K562 (cell line): ENCODE measurements around the gene ZNF330. TPM values are rescaled to one million over a fixed set of nuclear protein-coding genes. Genes with fewer than 3 reads are reported as not detected.

Source experiments
- CREBBP ChIP-seq: IDR thresholded peaks from one replicate; pipeline ENCODE4 v1.6.1; 2012; ENCODE audit warnings: low read depth, mild to moderate bottlenecking, control low read depth, inconsistent platforms, low read length
- DACH1 ChIP-seq: fragments of 450-650 bp; IDR thresholded peaks from 2 replicates; pipeline ENCODE4 v1.6.1; 2018; ENCODE audit not compliant: partially characterized antibody
- IFI16 ChIP-seq: fragments of 250-450 bp; sonication (Bioruptor Pico); IDR thresholded peaks from 2 replicates; pipeline ENCODE4 v2.1.2; 2022; ENCODE audit warnings: mild to moderate bottlenecking, inconsistent platforms
- KAT2B ChIP-seq: IDR thresholded peaks from one replicate; pipeline ENCODE4 v1.6.1; 2012; ENCODE audit warnings: low read depth, mild to moderate bottlenecking, control low read depth, inconsistent platforms, low read length, moderate library complexity
- KLF13 ChIP-seq: fragments of 450-650 bp; IDR thresholded peaks from 2 replicates; pipeline ENCODE4 v1.6.1; 2016; ENCODE audit warnings: missing genetic modification characterization, low read depth, mild to moderate bottlenecking, missing compliant biosample characterization, moderate library complexity, borderline replicate concordance
- MAFF ChIP-seq: IDR thresholded peaks from 2 replicates; pipeline ENCODE4 v1.6.1; 2012; ENCODE audit warnings: low read length, improper control_type of control experiment
- MIER1 ChIP-seq: fragments of 450-650 bp; IDR thresholded peaks from 2 replicates; pipeline ENCODE4 v1.6.1; 2016; ENCODE audit warnings: antibody characterized with exemption, mild to moderate bottlenecking, low read depth
- MTA2 ChIP-seq: fragments of 450-650 bp; IDR thresholded peaks from 2 replicates; pipeline ENCODE4 v1.6.1; 2016; ENCODE audit warnings: low read depth
- PHB2 ChIP-seq: fragments of 450-650 bp; IDR thresholded peaks from 2 replicates; pipeline ENCODE4 v1.6.1; 2017; ENCODE audit warnings: low read depth
- PHF8 ChIP-seq: fragments of 200-600 bp; sonication (generic); IDR thresholded peaks from 2 replicates; pipeline ENCODE4 v1.6.1; 2012; ENCODE audit warnings: mixed run types, mild to moderate bottlenecking, inconsistent platforms, low read length, moderate library complexity, borderline replicate concordance
- RUNX1 ChIP-seq: sonication (generic); IDR thresholded peaks from 2 replicates; pipeline ENCODE4 v1.6.1; 2016; ENCODE audit warnings: antibody characterized with exemption, low read depth
- STAT5A ChIP-seq: IDR thresholded peaks from 2 replicates; pipeline ENCODE4 v1.6.1; 2012; ENCODE audit warnings: low read length, inconsistent platforms, borderline replicate concordance
- THRAP3 ChIP-seq: fragments of 450-650 bp; IDR thresholded peaks from 2 replicates; pipeline ENCODE4 v1.6.1; 2016; ENCODE audit warnings: mild to moderate bottlenecking, inconsistent platforms, borderline replicate concordance
- ZNF121 ChIP-seq: sonication (generic); formaldehyde crosslinking; conservative IDR thresholded peaks from 2 replicates; pipeline ENCODE4 v1.8.0; 2022; ENCODE audit warnings: missing genetic modification reagents
- ZNF134 ChIP-seq: fragments of 250-450 bp; sonication (Bioruptor Pico); conservative IDR thresholded peaks from 2 replicates; pipeline ENCODE4 v1.4.0; 2020
- ZNF707 ChIP-seq: fragments of 250-450 bp; sonication (Bioruptor Pico); conservative IDR thresholded peaks from 2 replicates; pipeline ENCODE4 v1.8.0; 2022; ENCODE audit warnings: inconsistent platforms, mild to moderate bottlenecking, moderate library complexity
- ZSCAN29 ChIP-seq: fragments of 450-650 bp; IDR thresholded peaks from 2 replicates; pipeline ENCODE4 v1.6.1; 2017
- polyA plus RNA-seq, 8 experiments: library from polyadenylated mRNA; depleted of rRNA in 4 of 8; stranded (reverse) in 5 of 8; unstranded in 3 of 8; fragments of >200 nt; fragmentation: Nextera tagmentation in 2 of 8; fragmentation: Illumina TruSeq in 1 of 8; extraction: Ambion mirVana in 2 of 8; extraction: Trizol in 1 of 8; gene quantifications; 2 replicates each; pipeline versions ENCODE4 v1.2.1 to v1.2.3, GENCODE V29; 2011 to 2014; ENCODE audit warnings: inconsistent platforms in 1 of 8, missing spikeins in 1 of 8
- total RNA-seq, 7 experiments: library from RNA; depleted of rRNA in 6 of 7; stranded (reverse); fragments of >200 nt in 6 of 7; fragmentation: Illumina TruSeq in 2 of 7; extraction: Trizol in 2 of 7; gene quantifications; 2 replicates each; pipeline versions ENCODE4 v1.2.1 to v1.2.3, GENCODE V29; 2011 to 2021; ENCODE audit warnings: low replicate concordance in 1 of 7
- TF ChIP-seq, protein P1 (sequence below): fragments of 450-650 bp; IDR thresholded peaks from 2 replicates; pipeline ENCODE4 v1.6.1; 2016; ENCODE audit warnings: missing biosample characterization, missing genetic modification characterization
- TF ChIP-seq, protein P2 (sequence below), 3 experiments: IDR thresholded peaks in 2 of 3; conservative IDR thresholded peaks in 1 of 3; 2 replicates each; pipeline ENCODE4 v1.5.1; 2011 to 2012; ENCODE audit warnings: low read length in 3 of 3, mild to moderate bottlenecking in 3 of 3, control low read depth in 2 of 3, improper control_type of control experiment in 1 of 3, inconsistent platforms in 1 of 3, low read depth in 1 of 3, mixed read lengths in 1 of 3, moderate library complexity in 1 of 3; ENCODE audit not compliant: insufficient read depth in 2 of 3
- TF ChIP-seq, protein P3 (sequence below): IDR thresholded peaks from 3 replicates; pipeline ENCODE4 v1.6.1; 2011; ENCODE audit warnings: borderline replicate concordance, mild to moderate bottlenecking; ENCODE audit not compliant: insufficient read length, insufficient read depth
- TF ChIP-seq, protein P4 (sequence below): fragments of 250-450 bp; sonication (Bioruptor Pico); IDR thresholded peaks from 2 replicates; pipeline ENCODE4 v1.4.0; 2020; ENCODE audit warnings: mild to moderate bottlenecking, moderate library complexity
- TF ChIP-seq, protein P5 (sequence below), 2 experiments: fragments of 250-450 bp in 1 of 2; fragments of 450-650 bp in 1 of 2; sonication (Bioruptor Pico) in 1 of 2; IDR thresholded peaks; 2 replicates each; pipeline versions ENCODE4 v1.6.1 to v1.8.0; 2016 to 2021; ENCODE audit warnings: mild to moderate bottlenecking in 2 of 2, moderate library complexity in 2 of 2, missing compliant biosample characterization in 1 of 2, missing genetic modification characterization in 1 of 2

ZNF330 gene
- total and polyA plus RNA-seq, 9 of the 15 experiments (the other 6 are each of a cell fraction or from before 2014, with no cell fraction given), result 70.0 to 115 (median 92.0) TPM

DNA sequence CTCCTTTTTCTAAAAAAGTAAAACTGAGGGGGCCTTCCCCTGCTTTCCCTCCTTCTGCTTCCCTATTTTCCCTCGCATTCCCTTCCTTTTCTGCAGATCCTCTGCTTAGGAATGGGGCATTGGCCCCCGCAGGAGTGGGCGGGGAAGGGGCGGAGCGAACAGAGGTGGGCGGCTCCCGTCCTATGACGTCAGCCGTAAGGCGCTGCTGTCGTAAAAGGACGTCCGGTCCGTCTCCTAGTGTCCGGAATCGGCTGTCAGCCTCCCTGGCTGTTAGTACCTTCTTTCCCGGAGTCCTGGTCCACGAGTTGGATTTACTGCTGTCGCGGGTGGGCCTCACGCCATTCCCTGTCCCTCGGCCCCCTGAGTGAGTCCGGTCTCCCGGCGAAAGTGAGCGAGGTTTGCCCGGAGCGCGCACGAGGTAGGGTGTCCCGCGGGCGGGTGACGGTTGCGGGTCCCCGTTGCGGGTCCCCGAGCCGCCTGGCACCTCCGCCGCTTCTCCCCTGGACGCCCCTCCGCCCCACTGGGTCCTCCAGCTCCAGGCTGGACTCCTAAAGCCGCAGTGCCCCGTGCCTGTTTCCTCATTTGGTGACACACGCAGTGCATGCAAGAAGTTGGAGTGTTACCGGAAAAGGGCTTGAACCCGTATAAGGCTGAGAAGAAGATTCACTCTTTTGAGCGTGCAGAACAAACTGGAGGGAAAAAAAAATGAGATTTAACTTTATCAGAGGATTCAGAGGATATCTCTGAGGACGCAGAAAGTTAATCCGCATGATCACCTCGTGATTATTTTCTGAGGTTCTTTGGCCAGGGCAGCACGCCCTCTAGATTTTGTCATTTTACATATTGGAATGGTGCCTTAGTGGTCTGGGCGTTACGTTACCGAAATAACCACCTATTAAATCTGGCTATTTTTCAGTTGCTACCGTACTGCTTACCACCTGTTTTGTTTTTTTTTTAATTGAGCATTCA, at the start of gene ZNF330 (continued):
- TF ChIP-seq, protein P1, sequence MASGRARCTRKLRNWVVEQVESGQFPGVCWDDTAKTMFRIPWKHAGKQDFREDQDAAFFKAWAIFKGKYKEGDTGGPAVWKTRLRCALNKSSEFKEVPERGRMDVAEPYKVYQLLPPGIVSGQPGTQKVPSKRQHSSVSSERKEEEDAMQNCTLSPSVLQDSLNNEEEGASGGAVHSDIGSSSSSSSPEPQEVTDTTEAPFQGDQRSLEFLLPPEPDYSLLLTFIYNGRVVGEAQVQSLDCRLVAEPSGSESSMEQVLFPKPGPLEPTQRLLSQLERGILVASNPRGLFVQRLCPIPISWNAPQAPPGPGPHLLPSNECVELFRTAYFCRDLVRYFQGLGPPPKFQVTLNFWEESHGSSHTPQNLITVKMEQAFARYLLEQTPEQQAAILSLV (tag), result no peak
- TF ChIP-seq ZNF121 (CRISPR knock-in tag) (no peak), KAT2B (no peak), ZNF707 (CRISPR knock-in tag) (no peak), IFI16 (no peak), THRAP3 (no peak), ZSCAN29 (no peak), PHF8 (peak; percentile 95), CREBBP (no peak), ZNF134 (CRISPR knock-in tag) (no peak), DACH1 (no peak), MAFF (no peak), MTA2 (no peak), PHB2 (no peak), KLF13 (no peak), RUNX1 (no peak), MIER1 (no peak), STAT5A (no peak)
- TF ChIP-seq, protein P2, sequence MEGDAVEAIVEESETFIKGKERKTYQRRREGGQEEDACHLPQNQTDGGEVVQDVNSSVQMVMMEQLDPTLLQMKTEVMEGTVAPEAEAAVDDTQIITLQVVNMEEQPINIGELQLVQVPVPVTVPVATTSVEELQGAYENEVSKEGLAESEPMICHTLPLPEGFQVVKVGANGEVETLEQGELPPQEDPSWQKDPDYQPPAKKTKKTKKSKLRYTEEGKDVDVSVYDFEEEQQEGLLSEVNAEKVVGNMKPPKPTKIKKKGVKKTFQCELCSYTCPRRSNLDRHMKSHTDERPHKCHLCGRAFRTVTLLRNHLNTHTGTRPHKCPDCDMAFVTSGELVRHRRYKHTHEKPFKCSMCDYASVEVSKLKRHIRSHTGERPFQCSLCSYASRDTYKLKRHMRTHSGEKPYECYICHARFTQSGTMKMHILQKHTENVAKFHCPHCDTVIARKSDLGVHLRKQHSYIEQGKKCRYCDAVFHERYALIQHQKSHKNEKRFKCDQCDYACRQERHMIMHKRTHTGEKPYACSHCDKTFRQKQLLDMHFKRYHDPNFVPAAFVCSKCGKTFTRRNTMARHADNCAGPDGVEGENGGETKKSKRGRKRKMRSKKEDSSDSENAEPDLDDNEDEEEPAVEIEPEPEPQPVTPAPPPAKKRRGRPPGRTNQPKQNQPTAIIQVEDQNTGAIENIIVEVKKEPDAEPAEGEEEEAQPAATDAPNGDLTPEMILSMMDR (IDR thresholded peaks at IDR 0.05 in 2 of 3, conservative IDR thresholded peaks at IDR 0.05 in 1 of 3; ENCODE audit: insufficient read depth in 2 of 3, low read depth in 1 of 3, low read length in 3 of 3), result peak; percentile 13 to 36 (median 35); a peak in 3 of 6 replicates
- TF ChIP-seq, protein P3, sequence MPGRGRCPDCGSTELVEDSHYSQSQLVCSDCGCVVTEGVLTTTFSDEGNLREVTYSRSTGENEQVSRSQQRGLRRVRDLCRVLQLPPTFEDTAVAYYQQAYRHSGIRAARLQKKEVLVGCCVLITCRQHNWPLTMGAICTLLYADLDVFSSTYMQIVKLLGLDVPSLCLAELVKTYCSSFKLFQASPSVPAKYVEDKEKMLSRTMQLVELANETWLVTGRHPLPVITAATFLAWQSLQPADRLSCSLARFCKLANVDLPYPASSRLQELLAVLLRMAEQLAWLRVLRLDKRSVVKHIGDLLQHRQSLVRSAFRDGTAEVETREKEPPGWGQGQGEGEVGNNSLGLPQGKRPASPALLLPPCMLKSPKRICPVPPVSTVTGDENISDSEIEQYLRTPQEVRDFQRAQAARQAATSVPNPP, result no peak
- TF ChIP-seq, protein P4, sequence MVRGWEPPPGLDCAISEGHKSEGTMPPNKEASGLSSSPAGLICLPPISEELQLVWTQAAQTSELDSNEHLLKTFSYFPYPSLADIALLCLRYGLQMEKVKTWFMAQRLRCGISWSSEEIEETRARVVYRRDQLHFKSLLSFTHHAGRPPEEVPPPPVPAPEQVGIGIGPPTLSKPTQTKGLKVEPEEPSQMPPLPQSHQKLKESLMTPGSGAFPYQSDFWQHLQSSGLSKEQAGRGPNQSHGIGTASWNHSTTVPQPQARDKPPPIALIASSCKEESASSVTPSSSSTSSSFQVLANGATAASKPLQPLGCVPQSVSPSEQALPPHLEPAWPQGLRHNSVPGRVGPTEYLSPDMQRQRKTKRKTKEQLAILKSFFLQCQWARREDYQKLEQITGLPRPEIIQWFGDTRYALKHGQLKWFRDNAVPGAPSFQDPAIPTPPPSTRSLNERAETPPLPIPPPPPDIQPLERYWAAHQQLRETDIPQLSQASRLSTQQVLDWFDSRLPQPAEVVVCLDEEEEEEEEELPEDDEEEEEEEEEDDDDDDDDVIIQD, result no peak
- TF ChIP-seq, protein P5, sequence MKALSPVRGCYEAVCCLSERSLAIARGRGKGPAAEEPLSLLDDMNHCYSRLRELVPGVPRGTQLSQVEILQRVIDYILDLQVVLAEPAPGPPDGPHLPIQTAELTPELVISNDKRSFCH (CRISPR knock-in tag; IDR thresholded peaks at IDR 0.05), result no peak
- TF ChIP-seq, protein P5 (tag; IDR thresholded peaks at IDR 0.05), result no peak
